Mucosa of gallbladder (tissue), 1 donor: ENCODE results near the gene FBXL20. TPM values are rescaled to one million over a fixed set of nuclear protein-coding genes. Genes with fewer than 3 reads are reported as not detected.
A peak's percentile ranks its signal among the peaks of the same experiment; 100 is the strongest.
"Not testable (repeated sequence)": the region's sequence is repeated elsewhere in the genome, so short reads cannot be mapped to it uniquely, and the experiment has no call there.

Experiments
- DNase-seq: peaks from one replicate; pipeline ENCODE4 v3.0.0-alpha.2; 2020; ENCODE audit warnings: low spot score
- total RNA-seq: library from RNA; stranded (reverse); gene quantifications from one replicate; pipeline ENCODE4 v1.2.1, GENCODE V29; 2021
- donor health status: DM: no; HTN: no; CAD: no.

Gene FBXL20
- total RNA-seq, 1 donor from 2014 or later: 31.8 TPM

- no peak for DNase-seq
These were observed 16.4 kb downstream of the FBXL20 start for GRCh38 chr17:39385040-39385439.

GRCh38 chr17:39380144-39380543, 21.3 kb downstream of the FBXL20 start:
- no peak for DNase-seq

- DNase-seq: no peak
These were observed 25.0 kb downstream of the FBXL20 start for GRCh38 chr17:39376434-39376833.

GRCh38 chr17:39367805-39368204, 33.6 kb downstream of the FBXL20 start:
- not testable (repeated sequence) for DNase-seq

- no peak for DNase-seq
These were observed 35.6 kb downstream of the FBXL20 start for GRCh38 chr17:39365872-39366271.

- DNase-seq: no peak
These were observed 36.2 kb downstream of the FBXL20 start for GRCh38 chr17:39365242-39365641.

DNA sequence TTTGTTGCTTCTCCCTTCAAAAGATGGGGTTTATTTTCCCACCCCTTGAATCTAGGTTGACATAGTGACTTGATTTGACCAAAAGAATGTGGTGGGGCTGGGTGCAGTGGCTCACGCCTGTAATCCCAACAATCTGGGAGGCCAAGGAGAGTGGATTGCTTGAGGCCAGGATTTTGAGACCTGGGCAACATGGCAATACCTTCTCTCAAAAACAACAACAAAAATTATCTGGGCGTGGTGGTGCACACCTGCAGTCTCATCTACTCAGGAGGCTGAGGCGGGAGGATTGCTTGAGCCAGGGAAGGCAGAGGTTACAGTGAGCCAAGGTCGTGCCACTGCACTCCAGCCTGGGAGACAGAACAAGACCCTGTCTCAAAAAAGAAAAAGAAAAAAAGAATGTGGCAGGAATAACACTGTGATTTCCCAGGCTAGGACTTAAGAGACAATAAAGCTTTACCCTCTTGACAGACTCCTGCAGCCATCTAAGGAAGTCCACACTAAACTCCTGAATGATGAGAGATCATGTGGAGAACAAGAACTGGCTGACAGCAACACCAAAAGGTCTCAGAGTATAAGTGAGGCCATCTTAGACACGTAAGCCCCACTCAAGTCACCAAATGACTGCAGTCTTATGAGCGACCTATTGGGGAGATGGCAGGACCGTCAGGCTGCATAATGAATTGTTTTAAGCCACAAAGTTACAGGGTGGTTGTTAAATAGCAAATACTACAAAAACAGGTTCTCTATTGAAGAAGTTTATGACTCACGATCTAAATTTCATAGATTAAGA, 37.0 kb downstream of the FBXL20 start:
- no peak for DNase-seq

DNA sequence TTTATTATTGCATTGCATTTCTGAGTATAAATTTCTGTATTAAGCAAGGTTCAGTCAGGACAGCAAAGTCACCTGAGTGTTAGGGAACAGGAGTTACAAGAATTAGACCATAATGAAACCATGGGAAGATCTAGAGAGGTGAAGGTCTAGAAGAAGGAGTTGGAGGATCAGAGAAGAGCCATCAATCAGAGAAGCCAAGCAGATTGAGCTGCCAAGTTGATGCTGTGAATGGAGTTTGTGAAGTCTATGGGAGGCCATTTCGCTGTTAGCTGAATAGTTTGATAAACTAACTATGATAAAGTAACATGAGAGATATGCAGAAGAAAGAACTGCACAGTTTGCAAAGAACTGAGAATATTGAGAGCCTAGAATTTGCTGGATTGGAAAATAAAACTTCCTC, 40.4 kb downstream of the FBXL20 start:
- DNase-seq: no peak

GRCh38 chr17:39360537-39360936, 40.9 kb downstream of the FBXL20 start:
- no peak for DNase-seq

DNA sequence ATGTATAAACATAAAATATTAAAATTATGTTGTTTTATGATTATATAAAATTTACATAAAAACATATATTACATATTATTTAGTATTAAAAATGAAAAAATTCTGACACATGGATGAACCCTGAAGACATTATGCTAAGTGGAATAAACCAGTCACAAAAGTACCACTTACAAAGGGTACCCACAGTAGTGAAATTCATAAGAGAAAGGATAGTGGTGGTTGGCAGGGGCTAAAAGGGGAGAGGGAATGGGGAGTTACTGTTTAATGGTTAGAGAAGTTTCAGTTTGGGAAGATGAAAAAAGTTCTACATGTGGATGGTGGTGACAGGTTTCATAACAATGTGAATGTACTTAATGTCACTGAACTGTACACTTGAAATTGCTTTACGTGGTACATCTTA, 41.4 kb downstream of the FBXL20 start:
- no peak for DNase-seq

- peak; percentile 45 for DNase-seq
These were observed 43.4 kb downstream of the FBXL20 start for GRCh38 chr17:39357986-39358385.

DNA sequence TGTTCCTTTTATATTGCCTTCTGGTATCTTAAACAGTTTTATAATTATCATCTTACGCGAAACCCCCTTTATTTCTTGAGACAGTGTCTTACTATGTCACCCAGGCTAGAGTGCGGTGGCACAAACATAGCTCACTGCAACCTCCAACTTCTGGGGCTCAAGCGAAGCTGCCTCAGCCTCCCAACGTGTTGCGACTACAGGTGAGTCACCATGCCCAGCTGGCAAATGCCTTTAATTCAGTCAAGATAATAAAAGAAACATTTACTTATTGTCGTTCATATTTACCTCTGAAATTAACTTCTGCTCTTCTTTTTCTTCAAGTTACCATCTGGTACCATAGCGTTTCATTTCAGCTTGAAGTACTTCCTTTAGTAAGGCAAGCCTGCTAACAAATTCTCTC, 43.9 kb downstream of the FBXL20 start:
- DNase-seq: no peak

DNA sequence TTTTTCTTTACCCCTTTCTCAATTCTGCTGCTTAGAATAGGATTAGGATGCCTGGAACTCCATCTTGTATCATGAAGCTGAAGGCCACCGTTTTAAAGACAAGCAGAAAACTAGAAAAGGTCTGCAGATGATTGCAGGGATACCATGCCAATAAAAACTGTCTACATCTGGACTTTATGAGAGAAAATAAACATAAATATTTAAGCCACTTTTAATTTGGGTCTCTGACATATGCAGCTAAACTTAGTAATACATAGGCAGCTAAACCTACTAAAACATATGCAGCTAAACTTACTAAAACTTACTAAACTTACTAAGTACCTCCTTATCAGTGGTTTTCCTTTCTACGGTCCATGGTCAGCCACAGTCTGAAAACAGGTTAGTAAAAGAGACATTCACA, 48.4 kb downstream of the FBXL20 start:
- DNase-seq: no peak

DNA sequence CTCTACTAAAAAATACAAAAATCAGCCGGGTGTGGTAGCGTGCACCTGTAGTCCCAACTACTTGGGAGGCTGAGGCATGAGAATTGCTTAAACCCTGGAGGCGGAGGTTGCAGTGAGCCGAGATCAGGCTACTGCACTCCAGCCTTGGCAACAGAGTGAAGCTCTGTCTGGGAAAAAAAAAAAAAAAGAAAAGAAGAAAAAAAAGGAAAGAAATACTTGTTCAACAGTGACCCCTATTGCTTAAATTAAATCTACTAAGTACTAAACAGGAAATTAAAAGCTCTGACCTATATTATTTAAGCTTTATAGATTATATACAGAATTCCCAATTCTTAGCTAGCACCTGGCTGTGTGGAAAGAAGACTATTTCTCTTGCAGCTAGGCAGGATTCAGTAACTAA, 48.9 kb downstream of the FBXL20 start:
- DNase-seq: no peak

DNA sequence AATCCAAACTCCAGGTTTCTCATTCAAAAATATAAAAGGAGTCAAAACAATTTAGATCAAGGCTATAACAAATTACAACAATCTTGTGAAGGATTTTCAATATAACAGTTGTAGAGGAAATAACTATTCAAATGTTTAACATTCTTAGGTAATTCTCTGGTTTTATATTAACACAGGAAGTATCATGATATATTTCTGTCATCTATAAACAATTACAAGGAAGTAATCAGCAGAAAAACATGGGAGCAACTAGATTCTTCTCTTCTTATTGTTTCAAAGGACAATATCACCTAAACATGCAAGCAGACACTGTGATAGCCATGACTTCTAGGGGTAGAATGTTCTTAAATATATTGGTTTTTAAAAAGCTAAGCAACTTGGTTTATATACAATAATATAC, 49.9 kb downstream of the FBXL20 start:
- no peak for DNase-seq

DNA sequence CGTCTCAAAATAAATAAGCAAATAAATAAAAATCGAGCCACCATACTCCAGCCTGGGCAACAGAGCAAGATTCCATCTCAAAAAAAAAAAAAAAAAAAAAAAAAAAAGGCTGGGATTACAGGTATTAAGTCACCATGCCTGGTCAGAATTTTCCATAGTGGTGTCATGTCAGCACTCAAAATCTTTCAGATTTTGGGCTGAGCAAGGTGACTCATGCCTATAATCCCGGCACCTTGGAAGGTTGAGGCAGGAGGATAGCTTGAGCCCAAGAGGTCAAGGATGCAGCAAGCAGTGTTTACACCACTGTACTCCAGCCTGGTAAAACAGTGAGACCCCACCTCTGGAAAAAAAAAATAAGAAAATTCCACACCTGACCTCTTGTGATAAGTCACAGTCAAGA, 52.2 kb downstream of the FBXL20 start:
- no peak for DNase-seq

- not testable (repeated sequence) for DNase-seq
These were observed 54.6 kb downstream of the FBXL20 start for GRCh38 chr17:39346863-39347262.

DNA sequence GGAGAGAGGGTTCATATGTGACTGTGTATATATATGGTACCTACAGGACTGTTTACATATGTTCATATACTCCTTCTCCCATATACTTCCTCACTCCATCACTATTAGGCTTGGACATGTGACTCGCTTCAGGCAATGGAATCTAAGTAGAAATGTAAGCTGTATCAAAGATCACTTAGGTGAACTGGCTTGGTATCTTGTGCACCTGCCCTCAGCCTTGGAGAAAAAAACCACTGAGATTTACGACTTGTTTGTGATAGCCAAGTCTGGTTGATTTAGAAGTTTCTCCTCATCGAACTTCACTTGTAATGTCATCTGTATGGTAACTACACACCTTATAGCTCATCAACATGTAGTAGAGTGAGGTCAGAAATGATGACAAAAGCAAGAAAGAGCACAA, 59.9 kb downstream of the FBXL20 start:
- DNase-seq: no peak

DNA sequence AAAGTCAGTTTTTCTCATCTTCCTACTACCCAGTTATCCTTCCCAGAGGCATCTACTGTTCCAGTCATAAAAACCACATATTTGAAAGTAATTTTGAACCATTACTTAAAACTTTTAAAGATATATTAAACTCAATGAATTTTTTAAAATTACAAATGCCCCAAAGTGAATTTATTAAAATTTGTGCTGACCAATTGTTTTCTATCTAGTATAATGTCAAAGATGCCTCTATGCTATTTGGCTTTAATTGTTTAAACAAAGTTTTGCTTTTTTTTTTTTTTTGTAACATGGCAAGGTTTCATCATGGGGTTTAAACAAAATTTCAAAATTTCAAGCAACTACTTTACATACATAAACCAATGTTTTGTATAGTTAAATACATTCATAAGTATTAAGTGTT, 60.7 kb downstream of the FBXL20 start:
- DNase-seq: no peak

GRCh38 chr17:39339272-39339671, 62.2 kb downstream of the FBXL20 start:
- no peak for DNase-seq

DNA sequence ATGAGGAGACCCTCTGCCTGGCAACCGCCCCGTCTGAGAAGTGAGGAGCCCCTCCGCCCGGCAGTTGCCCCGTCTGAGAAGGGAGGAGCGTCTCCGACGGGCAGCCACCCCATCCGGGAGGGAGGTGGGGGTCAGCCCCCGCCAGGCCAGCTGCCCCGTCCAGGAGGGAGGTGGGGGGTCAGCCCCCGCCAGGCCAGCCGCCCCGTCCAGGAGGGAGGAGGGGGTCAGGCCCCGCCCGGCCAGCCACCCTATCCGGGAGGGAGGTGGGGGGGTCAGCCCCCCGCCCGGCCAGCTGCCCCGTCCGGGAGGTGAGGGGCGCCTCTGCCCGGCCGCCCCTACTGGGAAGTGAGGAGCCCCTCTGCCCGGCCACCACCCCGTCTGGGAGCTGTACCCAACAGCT, 63.8 kb downstream of the FBXL20 start:
- DNase-seq: not testable (repeated sequence)

GRCh38 chr17:39335704-39336223, 65.7 kb downstream of the FBXL20 start:
- no peak for DNase-seq

DNA sequence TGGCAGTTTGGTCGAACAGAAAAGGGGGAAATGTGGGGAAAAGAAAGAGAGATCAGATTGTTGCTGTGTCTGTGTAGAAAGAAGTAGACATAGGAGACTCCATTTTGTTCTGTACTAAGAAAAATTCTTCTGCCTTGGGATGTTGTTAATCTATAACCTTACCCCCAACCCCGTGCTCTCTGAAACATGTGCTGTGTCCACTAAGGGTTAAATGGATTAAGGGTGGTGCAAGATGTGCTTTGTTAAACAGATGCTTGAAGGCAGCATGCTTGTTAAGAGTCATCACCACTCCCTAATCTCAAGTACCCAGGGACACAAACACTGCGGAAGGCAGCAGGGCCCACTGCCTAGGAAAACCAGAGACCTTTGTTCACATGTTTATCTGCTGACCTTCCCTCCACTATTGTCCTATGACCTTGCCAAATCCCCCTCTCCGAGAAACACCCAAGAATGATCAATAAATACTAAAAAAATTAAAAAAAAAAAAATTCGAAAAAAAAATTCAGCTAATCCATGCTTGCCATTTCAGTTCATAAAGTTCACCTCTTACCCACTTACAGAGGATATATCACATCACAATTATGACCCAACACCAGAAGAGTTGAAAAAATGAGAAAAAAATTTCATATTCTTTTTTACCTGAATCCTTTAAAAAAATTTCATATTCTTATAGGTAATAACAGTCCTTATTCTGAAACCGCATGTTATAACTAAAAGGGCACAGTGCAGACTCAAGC, 67.2 kb downstream of the FBXL20 start:
- not testable (repeated sequence) for DNase-seq
